AG04450 (cell line): ENCODE results near the gene ROGDI. TPM values are rescaled to one million over a fixed set of nuclear protein-coding genes. Genes with fewer than 3 reads are reported as not detected.

Experiments used
- CTCF ChIA-PET: fragments of 300-600, 350-600 bp; formaldehyde crosslinking; extraction: SDS; loops from one replicate; lab custom pipeline; 2022; ENCODE audit warnings: antibody characterized with exemption, inconsistent platforms; lab: Charles Lee
- POLR2A ChIA-PET: fragments of 350-600 bp; formaldehyde crosslinking; extraction: SDS; loops from one replicate; lab custom pipeline; 2021; ENCODE audit warnings: antibody characterized with exemption, inconsistent platforms; lab: Yijun Ruan, JAX
- DNase-seq: peaks from one replicate; pipeline ENCODE4 v3.0.0-alpha.2; 2011; ENCODE audit warnings: low read depth, low spot score
- H3K27ac ChIP-seq: one replicate; pipeline ENCODE4 v1.5.1; 2012; ENCODE audit warnings: low read depth, low read length, control low read depth
- H3K27me3 ChIP-seq: one replicate; pipeline ENCODE4 v1.6.0; 2012; ENCODE audit warnings: low read length; ENCODE audit not compliant: control insufficient read depth, insufficient read depth
- H3K4me3 ChIP-seq: 2 replicates; pipeline ENCODE4 v1.5.1; 2011; ENCODE audit warnings: mild to moderate bottlenecking, low read depth, low read length, control low read depth
- H3K9me3 ChIP-seq: 2 replicates; pipeline ENCODE4 v1.5.1; 2012; ENCODE audit warnings: low read length; ENCODE audit not compliant: control insufficient read depth, insufficient read depth
- CTCF ChIP-seq: IDR thresholded peaks from 2 replicates; pipeline ENCODE4 v1.5.1; 2011; ENCODE audit warnings: low read depth, low read length, control low read depth, inconsistent platforms
- polyA plus RNA-seq: library from polyadenylated mRNA; depleted of rRNA; stranded (reverse); fragments of >200 nt; gene quantifications from 2 replicates; pipeline ENCODE4 v1.2.3, GENCODE V29; 2011

Gene ROGDI
- polyA plus RNA-seq, 1 experiment: 9.2 TPM

- Histone ChIP-seq H3K4me3 (no peak overlapping the region), H3K27ac (no peak overlapping the region), H3K9me3 (peaks cover 10% of the 10 kb centered on the region), H3K27me3 (no peaks in the 10 kb centered on the region)
- ChIA-PET POLR2A (no interaction called here), CTCF (no interaction called here)
- TF ChIP-seq CTCF: no peak
- DNase-seq: no peak
Observed at GRCh38 chr16:4753227-4753626, 49.2 kb downstream of the ROGDI start.

- no peaks in the 10 kb centered on the region for H3K27me3 ChIP-seq
- DNase-seq: no peak
- H3K27ac ChIP-seq: no peak overlapping the region
- ChIA-PET CTCF (no interaction called here), POLR2A (no interaction called here)
- TF ChIP-seq CTCF: no peak
- no peak overlapping the region for H3K4me3 ChIP-seq
- peaks cover 10% of the 10 kb centered on the region for H3K9me3 ChIP-seq
Observed at GRCh38 chr16:4752351-4753100, 49.9 kb downstream of the ROGDI start.

GRCh38 chr16:4750896-4751295, 51.5 kb downstream of the ROGDI start:
- CTCF ChIA-PET: no interaction called here
- no peak overlapping the region for H3K4me3 ChIP-seq
- peaks cover 10% of the 10 kb centered on the region for H3K9me3 ChIP-seq
- no peak for DNase-seq
- no peak overlapping the region for H3K27ac ChIP-seq
- TF ChIP-seq CTCF: no peak
- H3K27me3 ChIP-seq: no peaks in the 10 kb centered on the region
- POLR2A ChIA-PET: interaction anchor here (1.6 kb wide), 1 partner anchor 16 kb away, joined by 3 read pairs; the partner anchor contains the start of genes ANKS3 and DNAAF8

GRCh38 chr16:4749700-4750257, 52.7 kb downstream of the ROGDI start:
- CTCF ChIA-PET: no interaction called here
- TF ChIP-seq CTCF: no peak
- POLR2A ChIA-PET: no interaction called here

GRCh38 chr16:4748682-4749411, 53.6 kb downstream of the ROGDI start:
- no peaks in the 10 kb centered on the region; the same call in 1 of the 2 replicates for H3K9me3 ChIP-seq
- no peaks in the 10 kb centered on the region for H3K27me3 ChIP-seq
- TF ChIP-seq CTCF: no peak
- DNase-seq: no peak
- no peak overlapping the region for H3K4me3 ChIP-seq
- POLR2A ChIA-PET: no interaction called here
- CTCF ChIA-PET: no interaction called here
- H3K27ac ChIP-seq: no peak overlapping the region

More at GRCh38 chr16:4749700-4750257, 52.7 kb downstream of the ROGDI start:
- H3K9me3 ChIP-seq: peaks cover under 1% of the 10 kb centered on the region
- H3K4me3 ChIP-seq: no peak overlapping the region
- H3K27me3 ChIP-seq: no peaks in the 10 kb centered on the region
- H3K27ac ChIP-seq: no peak overlapping the region
- DNase-seq: no peak
